Brain microvascular endothelial cell (primary cell): ENCODE results near the gene CAMSAP1.

Source experiments
- DNase-seq: peaks from one replicate; pipeline ENCODE4 v3.0.0-alpha.2; 2020
- H3K27ac ChIP-seq: fragments of 250-450 bp; sonication (Bioruptor Pico); 2 replicates; pipeline ENCODE4 v1.5.1; 2020; ENCODE audit warnings: mild to moderate bottlenecking, moderate library complexity
- H3K27me3 ChIP-seq: fragments of 250-450 bp; sonication (Bioruptor Pico); replicated peaks from 2 replicates; pipeline ENCODE4 v1.5.1; 2020; ENCODE audit warnings: mild to moderate bottlenecking
- H3K36me3 ChIP-seq: fragments of 250-450 bp; sonication (Bioruptor Pico); replicated peaks from 2 replicates; pipeline ENCODE4 v1.5.1; 2020; ENCODE audit warnings: mild to moderate bottlenecking
- H3K4me3 ChIP-seq: 2 replicates; pipeline ENCODE4 v1.5.1; 2011; ENCODE audit warnings: low read depth, mild to moderate bottlenecking, control low read depth, low read length, moderate library complexity
- in situ Hi-C: cut with HindIII; loops from 2 replicates; pipeline ENCODE4 v1.10.0; 2017; ENCODE audit warnings: low sequenced_read_pairs, low pct_ligation_motif_present
- TF ChIP-seq, protein P1 (sequence below): IDR thresholded peaks from 2 replicates; pipeline ENCODE4 v1.5.1; 2011; ENCODE audit warnings: low read depth, mild to moderate bottlenecking, moderate library complexity, low read length, control low read depth, inconsistent platforms; ENCODE audit errors: missing control alignments

CAMSAP1 gene

GRCh38 chr9:135941288-135941995 is 34.1 kb upstream of the CAMSAP1 start:
- in situ Hi-C loops: no loop called here
- Histone ChIP-seq H3K27ac (no peak overlapping the region), H3K4me3 (no peak overlapping the region), H3K36me3 (peaks cover 34% of the 10 kb centered on the region), H3K27me3 (no peaks in the 10 kb centered on the region)
- DNase-seq: no peak
- TF ChIP-seq, protein P1, sequence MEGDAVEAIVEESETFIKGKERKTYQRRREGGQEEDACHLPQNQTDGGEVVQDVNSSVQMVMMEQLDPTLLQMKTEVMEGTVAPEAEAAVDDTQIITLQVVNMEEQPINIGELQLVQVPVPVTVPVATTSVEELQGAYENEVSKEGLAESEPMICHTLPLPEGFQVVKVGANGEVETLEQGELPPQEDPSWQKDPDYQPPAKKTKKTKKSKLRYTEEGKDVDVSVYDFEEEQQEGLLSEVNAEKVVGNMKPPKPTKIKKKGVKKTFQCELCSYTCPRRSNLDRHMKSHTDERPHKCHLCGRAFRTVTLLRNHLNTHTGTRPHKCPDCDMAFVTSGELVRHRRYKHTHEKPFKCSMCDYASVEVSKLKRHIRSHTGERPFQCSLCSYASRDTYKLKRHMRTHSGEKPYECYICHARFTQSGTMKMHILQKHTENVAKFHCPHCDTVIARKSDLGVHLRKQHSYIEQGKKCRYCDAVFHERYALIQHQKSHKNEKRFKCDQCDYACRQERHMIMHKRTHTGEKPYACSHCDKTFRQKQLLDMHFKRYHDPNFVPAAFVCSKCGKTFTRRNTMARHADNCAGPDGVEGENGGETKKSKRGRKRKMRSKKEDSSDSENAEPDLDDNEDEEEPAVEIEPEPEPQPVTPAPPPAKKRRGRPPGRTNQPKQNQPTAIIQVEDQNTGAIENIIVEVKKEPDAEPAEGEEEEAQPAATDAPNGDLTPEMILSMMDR: no peak

GRCh38 chr9:135939351-135940265 is 32.3 kb upstream of the CAMSAP1 start:
- in situ Hi-C loops: no loop called here
- Histone ChIP-seq H3K4me3 (no peak overlapping the region), H3K27ac (no peak overlapping the region), H3K36me3 (peaks cover 18% of the 10 kb centered on the region), H3K27me3 (no peaks in the 10 kb centered on the region)
- no peak for DNase-seq
- TF ChIP-seq, protein P1: no peak

DNA sequence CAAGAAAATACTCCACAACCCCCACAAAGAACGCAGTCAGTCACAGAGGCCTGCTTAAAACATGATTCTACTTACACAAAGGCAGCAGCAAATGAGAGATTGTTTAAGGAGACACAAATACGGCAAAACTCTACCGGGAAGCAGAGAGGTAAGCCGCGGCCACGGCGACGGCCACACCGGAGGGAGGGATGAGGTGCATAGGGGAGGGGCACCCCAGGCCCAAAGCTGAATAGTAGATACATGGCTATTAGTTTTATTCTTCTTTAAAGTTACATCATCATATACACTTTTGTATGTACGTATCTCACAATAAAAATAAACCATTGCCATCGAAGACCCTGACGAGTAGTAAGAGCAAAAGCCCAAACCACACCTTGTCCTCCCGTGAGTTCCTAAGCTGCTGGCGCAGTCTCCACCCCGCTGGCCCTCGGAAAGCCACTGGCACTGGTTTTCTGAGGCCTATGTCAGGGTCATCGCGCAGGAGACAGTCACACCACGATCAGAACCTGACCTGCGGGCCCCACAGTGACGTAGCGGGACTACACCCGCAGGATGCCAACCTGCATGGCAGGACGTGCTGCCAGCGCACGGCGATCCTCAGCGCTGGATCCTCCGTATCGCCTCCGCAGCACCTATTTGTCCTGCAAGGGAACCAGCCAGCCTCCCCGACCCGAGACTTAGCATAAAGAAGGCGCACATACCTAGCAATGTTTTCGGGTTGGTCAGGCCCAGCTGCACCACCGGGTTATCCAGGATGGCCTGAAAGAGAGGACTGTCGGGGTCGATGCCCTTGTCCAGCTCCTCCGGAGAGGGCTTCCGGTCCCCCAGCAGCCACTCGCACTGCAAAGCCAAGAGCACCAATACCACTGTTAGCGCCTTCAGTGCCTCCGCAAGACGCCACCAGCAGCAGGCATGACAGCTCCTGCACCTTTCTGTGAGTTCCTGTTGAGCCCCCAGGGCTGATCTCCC is 30.5 kb upstream of the CAMSAP1 start:
- in situ Hi-C loops: no loop called here
- DNase-seq: no peak
- Histone ChIP-seq H3K4me3 (no peak overlapping the region), H3K27me3 (no peaks in the 10 kb centered on the region), H3K36me3 (peaks cover 17% of the 10 kb centered on the region), H3K27ac (no peak overlapping the region)
- TF ChIP-seq, protein P1: no peak

GRCh38 chr9:135933114-135933513 is 25.8 kb upstream of the CAMSAP1 start:
- TF ChIP-seq, protein P1: no peak
- Histone ChIP-seq H3K27me3 (no peaks in the 10 kb centered on the region), H3K4me3 (no peak overlapping the region), H3K36me3 (peaks cover 20% of the 10 kb centered on the region), H3K27ac (no peak overlapping the region)
- DNase-seq: no peak
- in situ Hi-C loops: no loop called here

DNA sequence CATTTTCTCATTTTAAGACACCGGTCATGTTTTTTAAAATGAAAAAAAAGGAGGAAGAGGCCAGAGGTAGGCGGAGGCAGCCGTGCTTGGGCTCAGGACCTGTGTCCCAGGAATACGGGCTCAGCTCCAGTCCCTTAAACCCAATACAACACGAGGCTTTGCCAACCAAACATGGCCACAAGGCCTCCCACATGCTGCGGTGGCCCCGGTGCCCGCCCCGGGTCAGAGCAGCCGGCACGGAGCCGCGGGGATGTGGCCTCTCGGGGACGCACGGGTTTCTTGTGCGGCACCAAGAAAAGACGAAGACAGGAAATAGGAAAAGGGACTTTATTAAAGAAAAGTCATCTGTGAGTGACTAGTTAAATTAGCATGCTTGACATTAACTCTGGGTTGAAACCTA is 25.3 kb upstream of the CAMSAP1 start:
- Histone ChIP-seq H3K27ac (no peak overlapping the region), H3K4me3 (no peak overlapping the region), H3K27me3 (no peaks in the 10 kb centered on the region), H3K36me3 (peaks cover 16% of the 10 kb centered on the region)
- in situ Hi-C loops: no loop called here
- no peak for DNase-seq
- TF ChIP-seq, protein P1: no peak
